ENCODE measurements around the gene CHAF1B.
"Not testable (repeated sequence)": the region's sequence is repeated elsewhere in the genome, so short reads cannot be mapped to it uniquely, and the experiment has no call there.

The CHAF1B gene

DNA sequence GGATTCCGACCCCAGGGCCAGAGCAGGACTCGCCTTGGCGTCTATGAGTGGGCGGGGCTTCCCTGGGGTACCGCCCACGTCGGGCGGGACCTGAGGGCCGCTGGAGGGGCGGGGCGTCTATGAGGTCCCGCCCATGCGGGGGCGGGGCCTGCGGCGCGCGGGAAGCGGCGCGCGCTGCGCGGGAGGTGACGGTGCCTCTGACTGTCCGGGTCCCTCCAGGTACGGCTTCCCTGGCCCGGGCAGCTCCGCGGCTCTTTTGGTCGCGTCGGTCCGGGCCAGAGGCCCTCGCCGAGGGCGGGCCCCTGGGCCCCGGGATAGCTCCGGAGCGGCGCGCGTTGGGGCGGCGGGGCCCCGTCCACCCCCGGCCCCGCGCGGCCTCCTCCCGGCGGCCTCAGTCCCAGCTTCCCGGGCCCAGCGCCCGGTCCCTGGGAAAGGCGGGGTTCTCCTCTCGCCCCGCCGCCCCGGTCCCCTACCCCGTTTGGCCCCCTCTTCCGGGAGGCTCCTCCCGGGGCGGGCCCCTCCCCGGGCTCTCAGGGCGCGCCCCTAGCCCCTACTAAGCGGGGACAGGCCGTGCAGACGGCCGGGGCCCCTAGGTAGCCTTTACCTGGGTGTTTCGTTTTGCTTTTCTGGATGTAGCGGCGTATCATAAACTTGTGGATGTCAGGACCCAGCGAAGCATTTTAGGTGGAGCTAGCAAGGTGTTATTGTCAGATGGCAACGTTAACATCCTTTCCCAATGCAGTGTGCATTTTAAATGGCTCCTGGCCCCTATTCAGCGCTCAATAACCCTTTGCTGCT lies at the start of gene CHAF1B:
Gene CHAF1B (plus strand): TSS at position 160 of the 798 bp plus-strand sequence. CDS start 745 bp downstream, outside the sequence.
- DNase-seq: peak; percentile 68

DNA sequence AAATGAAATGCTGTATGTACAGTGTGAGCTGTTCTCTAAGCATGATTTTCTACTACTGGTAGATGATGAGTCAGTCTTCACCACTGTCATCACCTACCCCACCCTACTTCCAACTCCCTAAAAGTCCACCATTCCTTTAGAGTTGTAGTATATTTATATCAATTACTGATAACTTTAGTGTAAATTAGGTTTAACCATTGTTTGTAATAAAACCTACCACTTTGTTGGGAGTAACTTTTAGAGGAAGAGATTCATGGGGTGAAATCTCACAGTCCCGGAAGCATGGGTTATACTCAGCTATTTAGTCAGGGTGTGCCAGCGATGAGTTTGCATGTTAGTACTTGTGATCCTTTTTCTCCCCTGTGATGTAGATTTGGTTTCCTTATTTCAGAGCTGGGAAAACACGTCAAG lies 48.1 kb upstream of the CHAF1B start:
- no peak for DNase-seq

GRCh38 chr21:36338975-36339374 lies 46.2 kb upstream of the CHAF1B start:
- no peak for DNase-seq

DNA sequence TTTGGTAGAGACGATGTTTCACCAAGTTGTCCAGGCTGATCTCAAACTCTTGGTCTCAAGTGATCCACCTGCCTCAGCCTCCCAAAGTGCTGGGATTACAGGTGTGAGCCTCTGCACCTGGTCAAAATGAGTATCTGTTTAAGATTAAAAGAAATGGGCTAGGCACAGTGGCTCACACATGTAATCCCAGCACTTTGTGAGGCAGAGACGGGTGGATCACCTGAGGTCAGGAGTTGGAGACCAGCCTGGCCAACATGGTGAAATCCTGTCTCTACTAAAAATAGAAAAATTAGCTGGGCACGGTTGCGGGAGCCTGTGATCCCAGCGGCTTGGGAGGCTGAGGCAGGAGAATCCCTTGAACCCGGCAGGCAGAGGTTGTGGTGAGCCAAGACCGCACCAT lies 42.6 kb upstream of the CHAF1B start:
- not testable (repeated sequence) for DNase-seq

- no peak for DNase-seq
Observed at GRCh38 chr21:36344931-36345330, 40.3 kb upstream of the CHAF1B start.

- DNase-seq: no peak
Observed at GRCh38 chr21:36347278-36347961, 37.8 kb upstream of the CHAF1B start.

DNA sequence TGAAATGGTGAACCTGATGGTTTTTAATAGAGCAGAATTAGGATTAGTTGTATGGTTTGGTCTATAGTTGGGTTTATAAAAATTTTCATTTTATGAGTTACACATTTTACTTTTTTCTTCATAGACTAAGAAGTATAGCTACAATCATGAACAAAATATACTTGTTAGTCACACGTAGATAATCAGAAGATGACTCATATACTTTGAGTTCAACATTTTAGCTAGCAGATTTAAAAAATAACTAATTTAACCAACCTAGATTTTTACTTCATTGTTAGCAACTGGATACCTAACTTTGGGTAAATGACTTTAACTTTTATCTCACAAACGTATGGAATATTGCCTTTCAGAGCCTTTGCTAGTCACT lies 37.2 kb upstream of the CHAF1B start:
- DNase-seq: no peak

DNA sequence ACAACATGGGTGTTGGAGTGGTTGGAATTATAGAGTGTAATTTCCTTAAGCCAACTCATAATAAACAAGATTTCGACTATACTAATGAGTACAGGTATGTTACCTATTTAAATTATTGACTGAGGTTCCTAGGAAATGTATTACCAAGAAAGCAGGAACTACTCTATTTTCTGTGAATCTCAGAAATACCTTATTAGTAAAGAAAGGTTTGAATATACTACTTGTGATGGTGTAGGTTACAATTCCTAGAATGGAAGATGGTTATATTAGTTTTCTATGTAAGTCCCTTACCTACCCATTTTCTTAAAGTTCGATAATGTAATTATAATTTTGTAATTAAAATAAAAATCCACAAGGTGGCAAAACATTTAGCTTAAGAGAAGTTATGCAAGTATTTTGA lies 35.9 kb upstream of the CHAF1B start:
- no peak for DNase-seq

- no peak for DNase-seq
Observed at GRCh38 chr21:36350282-36350910, 34.8 kb upstream of the CHAF1B start.

DNA sequence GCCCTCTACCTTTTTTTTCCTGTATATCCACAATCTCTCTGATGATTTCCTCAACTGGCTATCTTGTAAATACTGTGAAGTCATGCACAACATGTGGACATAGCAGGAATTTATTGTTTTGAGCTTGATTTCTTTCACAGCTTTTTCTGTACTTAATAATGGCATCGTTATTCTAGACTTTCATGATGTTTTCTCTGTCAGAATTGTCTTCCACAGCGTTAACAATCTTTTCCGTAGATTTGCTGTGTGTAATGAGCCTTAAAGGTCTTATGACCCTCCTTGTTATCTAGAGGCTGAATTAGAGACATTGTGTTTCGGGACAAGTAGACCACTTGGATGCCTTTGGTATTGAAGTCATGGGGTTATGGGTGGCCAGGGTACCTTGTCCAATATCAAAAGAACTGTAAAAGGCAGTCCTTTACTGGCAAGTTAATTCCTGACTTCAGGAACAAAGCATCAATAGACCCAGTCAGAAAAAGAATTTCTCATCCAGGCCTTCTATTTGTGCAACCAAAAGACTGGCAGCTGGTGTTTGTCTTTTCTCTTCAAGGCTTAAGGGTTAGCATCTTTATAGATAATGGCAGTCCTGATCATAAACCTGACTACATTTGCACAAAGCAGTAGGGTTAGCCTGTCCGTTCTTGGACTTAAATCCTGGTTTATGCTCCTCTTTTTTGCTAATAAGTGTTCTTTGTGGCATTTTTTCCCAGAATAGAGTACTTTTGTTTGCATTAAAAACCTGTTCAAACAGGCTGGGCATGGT lies 30.1 kb upstream of the CHAF1B start:
- no peak for DNase-seq

DNA sequence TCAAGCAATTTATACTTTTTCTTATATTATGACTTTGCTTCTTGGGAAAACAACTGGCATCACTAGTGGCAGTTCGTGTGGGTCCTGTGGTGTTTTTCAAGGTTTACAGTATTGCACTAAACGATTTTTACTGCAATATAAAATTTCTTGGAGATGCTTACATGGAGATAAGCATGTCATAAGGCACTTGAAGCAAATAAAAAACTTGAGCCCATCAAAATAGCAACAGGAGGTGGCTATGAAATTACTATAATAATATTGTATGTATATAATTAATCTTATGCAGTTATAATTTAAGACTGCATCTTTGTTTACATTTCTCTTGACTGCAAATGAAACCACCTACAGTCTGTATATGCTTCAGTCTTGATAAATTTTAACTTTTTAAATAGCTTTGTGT lies 29.3 kb upstream of the CHAF1B start:
- DNase-seq: no peak

DNA sequence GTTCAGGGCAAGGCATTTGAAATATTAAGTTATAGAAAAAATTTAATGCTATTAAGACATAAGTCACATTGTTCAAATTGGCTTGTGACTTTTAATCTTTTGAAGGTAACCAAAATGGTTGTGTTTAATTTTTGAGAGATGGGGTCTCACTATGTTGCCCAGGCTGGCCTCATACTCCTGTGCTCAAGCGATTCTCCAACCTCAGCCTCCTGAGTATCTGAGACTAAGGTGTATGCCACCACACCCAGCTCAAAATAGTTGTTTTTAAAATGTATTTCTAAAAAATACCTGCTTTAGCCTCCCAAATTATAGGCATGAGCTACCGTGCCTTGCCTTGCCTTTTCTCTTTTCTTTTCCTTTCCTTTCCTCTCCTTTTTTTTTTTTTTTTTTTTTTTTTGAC lies 26.0 kb upstream of the CHAF1B start:
- DNase-seq: no peak

- no peak for DNase-seq
Observed at GRCh38 chr21:36369064-36369685, 16.0 kb upstream of the CHAF1B start.

GRCh38 chr21:36375994-36376393 lies 9.2 kb upstream of the CHAF1B start:
- DNase-seq: no peak

- no peak for DNase-seq
Observed at GRCh38 chr21:36377391-36377842, 7.8 kb upstream of the CHAF1B start.

GRCh38 chr21:36379251-36379650 lies 5.9 kb upstream of the CHAF1B start:
- DNase-seq: no peak

- DNase-seq: no peak
Observed at GRCh38 chr21:36381841-36382589, 3.2 kb upstream of the CHAF1B start.

- not testable (repeated sequence) for DNase-seq
Observed at GRCh38 chr21:36382722-36383121, 2.5 kb upstream of the CHAF1B start.

DNA sequence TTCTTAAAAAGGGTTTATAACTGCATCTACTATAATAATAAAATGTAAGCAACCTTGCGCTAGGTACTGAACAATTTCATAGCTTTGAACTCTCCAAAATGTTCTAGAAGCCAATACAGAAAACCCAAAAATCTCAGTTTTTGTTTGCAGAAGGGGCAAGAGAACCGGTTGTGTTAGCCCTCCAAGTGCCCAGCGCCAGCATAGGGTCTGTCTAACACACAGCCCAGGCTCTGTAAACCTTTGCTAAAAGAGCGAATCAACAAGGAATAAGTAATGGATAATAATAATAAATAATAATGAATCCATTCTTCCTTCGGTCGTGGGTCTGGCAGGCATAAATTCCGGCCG lies 333 bp upstream of the CHAF1B start:
- DNase-seq: no peak

- DNase-seq: no peak
Observed at GRCh38 chr21:36386031-36386642, 945 bp downstream of the CHAF1B start.

DNA sequence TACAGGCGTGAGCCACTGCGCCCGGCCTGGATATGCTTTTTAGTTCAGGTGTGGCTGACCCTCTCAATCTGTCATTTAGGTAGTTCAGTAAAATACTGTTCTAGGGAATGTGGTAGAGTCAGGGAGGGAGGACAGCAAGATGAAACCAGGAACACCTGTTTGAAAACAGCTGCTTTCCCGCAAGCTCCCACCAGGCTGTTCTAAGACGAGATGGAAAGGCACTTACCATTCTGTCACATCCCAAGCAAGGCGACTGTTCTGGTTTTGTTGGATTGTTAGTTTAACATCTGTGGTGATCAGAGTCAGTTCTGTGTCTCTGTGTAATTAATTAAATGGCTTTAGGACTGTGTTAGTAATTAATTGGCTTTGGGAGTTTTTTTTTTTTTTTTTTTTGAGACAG lies 2.9 kb downstream of the CHAF1B start:
- DNase-seq: no peak

DNA sequence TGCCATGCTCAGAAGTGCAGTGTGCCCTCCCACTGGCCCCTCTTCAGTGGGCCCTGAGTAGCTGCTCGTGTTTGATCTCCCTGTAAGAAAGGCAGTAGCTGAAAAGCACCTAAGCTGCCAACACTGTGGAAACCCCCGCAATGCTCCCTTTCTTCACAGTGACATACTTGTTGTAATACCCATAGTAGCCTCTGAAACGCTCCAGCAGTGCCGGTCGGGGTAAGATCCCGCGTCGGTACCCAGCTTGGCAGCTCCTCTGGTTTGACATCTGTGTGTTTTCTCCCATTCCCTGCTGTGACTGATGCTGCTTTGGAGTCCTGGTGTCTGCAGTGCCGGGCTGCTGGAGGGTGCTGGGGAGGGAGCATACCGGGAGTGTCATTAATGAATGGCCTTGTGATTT lies 3.6 kb downstream of the CHAF1B start:
- DNase-seq: no peak

Data from NCI-H1105 treated with DMSO at 0.1 percent for 48 hours (cell line).